HG03575 (cell line): ENCODE results near the gene PDE3B.
"Not testable (repeated sequence)": the region's sequence is repeated elsewhere in the genome, so short reads cannot be mapped to it uniquely, and the experiment has no call there.

Source experiments
- ATAC-seq: cut with Tn5 transposase; IDR thresholded peaks from one replicate; pipeline ENCODE4 v1.9.1; 2021; ENCODE audit not compliant: unreplicated experiment, insufficient number of reproducible peaks, low FRiP score; ENCODE audit errors: extremely low read depth

Gene PDE3B

GRCh38 chr11:14637868-14638409, 5.7 kb upstream of the PDE3B start:
- ATAC-seq: no peak

- ATAC-seq: no peak
Measured at GRCh38 chr11:14638561-14638960, 5.0 kb upstream of the PDE3B start.

- ATAC-seq: no peak
Measured at GRCh38 chr11:14641801-14642200, 1.8 kb upstream of the PDE3B start.

- ATAC-seq: no peak
Measured at GRCh38 chr11:14642453-14642852, 1.2 kb upstream of the PDE3B start.

GRCh38 chr11:14642873-14643696, 519 bp upstream of the PDE3B start:
- ATAC-seq: no peak

- no peak for ATAC-seq
Measured at GRCh38 chr11:14644226-14645014, 816 bp downstream of the PDE3B start.

- ATAC-seq: no peak
Measured at GRCh38 chr11:14645015-14645912, 1.7 kb downstream of the PDE3B start.

GRCh38 chr11:14645985-14646900, 2.6 kb downstream of the PDE3B start:
- ATAC-seq: no peak

GRCh38 chr11:14650064-14650463, 6.5 kb downstream of the PDE3B start:
- no peak for ATAC-seq

GRCh38 chr11:14653090-14653489, 9.5 kb downstream of the PDE3B start:
- no peak for ATAC-seq

GRCh38 chr11:14655435-14655834, 11.8 kb downstream of the PDE3B start:
- no peak for ATAC-seq

GRCh38 chr11:14656536-14657457, 13.2 kb downstream of the PDE3B start:
- no peak for ATAC-seq

GRCh38 chr11:14657841-14658240, 14.2 kb downstream of the PDE3B start:
- ATAC-seq: no peak

- ATAC-seq: not testable (repeated sequence)
Measured at GRCh38 chr11:14664926-14665325, 21.3 kb downstream of the PDE3B start.

- ATAC-seq: not testable (repeated sequence)
Measured at GRCh38 chr11:14667329-14667728, 23.7 kb downstream of the PDE3B start.

- ATAC-seq: no peak
Measured at GRCh38 chr11:14668731-14669301, 25.2 kb downstream of the PDE3B start.

- ATAC-seq: no peak
Measured at GRCh38 chr11:14669499-14669898, 25.9 kb downstream of the PDE3B start.
